Epithelial cell of esophagus (primary cell): ENCODE results near the gene CFAP54.
"Not testable (repeated sequence)": the region's sequence is repeated elsewhere in the genome, so short reads cannot be mapped to it uniquely, and the experiment has no call there.

ENCODE experiments used
- DNase-seq: peaks from one replicate; pipeline ENCODE4 v3.0.0; 2010; ENCODE audit warnings: low read depth
- H3K4me3 ChIP-seq: 2 replicates; pipeline ENCODE4 v1.5.1; 2011; ENCODE audit warnings: mild to moderate bottlenecking, low read length, control low read depth
- TF ChIP-seq, protein P1 (sequence below): IDR thresholded peaks from 2 replicates; pipeline ENCODE4 v1.5.1; 2011; ENCODE audit warnings: low read depth, mild to moderate bottlenecking, low read length, control low read depth, inconsistent platforms; ENCODE audit not compliant: insufficient read depth; ENCODE audit errors: missing control alignments

Gene CFAP54

GRCh38 chr12:96585977-96586376 lies 96.6 kb downstream of the CFAP54 start:
- peak; percentile 20 for DNase-seq
- TF ChIP-seq, protein P1, sequence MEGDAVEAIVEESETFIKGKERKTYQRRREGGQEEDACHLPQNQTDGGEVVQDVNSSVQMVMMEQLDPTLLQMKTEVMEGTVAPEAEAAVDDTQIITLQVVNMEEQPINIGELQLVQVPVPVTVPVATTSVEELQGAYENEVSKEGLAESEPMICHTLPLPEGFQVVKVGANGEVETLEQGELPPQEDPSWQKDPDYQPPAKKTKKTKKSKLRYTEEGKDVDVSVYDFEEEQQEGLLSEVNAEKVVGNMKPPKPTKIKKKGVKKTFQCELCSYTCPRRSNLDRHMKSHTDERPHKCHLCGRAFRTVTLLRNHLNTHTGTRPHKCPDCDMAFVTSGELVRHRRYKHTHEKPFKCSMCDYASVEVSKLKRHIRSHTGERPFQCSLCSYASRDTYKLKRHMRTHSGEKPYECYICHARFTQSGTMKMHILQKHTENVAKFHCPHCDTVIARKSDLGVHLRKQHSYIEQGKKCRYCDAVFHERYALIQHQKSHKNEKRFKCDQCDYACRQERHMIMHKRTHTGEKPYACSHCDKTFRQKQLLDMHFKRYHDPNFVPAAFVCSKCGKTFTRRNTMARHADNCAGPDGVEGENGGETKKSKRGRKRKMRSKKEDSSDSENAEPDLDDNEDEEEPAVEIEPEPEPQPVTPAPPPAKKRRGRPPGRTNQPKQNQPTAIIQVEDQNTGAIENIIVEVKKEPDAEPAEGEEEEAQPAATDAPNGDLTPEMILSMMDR, result no peak
- no peak overlapping the region for H3K4me3 ChIP-seq

GRCh38 chr12:96587691-96588090 lies 98.3 kb downstream of the CFAP54 start:
- no peak for DNase-seq
- no peak overlapping the region for H3K4me3 ChIP-seq

GRCh38 chr12:96590970-96591369 lies 101.6 kb downstream of the CFAP54 start:
- DNase-seq, result no peak
- TF ChIP-seq, protein P1, result no peak
- no peak overlapping the region for H3K4me3 ChIP-seq

More at GRCh38 chr12:96587691-96588090, 98.3 kb downstream of the CFAP54 start:
- TF ChIP-seq, protein P1, result no peak

GRCh38 chr12:96604374-96604773 lies 115.0 kb downstream of the CFAP54 start:
- not testable (repeated sequence) for DNase-seq, H3K4me3 ChIP-seq

DNA sequence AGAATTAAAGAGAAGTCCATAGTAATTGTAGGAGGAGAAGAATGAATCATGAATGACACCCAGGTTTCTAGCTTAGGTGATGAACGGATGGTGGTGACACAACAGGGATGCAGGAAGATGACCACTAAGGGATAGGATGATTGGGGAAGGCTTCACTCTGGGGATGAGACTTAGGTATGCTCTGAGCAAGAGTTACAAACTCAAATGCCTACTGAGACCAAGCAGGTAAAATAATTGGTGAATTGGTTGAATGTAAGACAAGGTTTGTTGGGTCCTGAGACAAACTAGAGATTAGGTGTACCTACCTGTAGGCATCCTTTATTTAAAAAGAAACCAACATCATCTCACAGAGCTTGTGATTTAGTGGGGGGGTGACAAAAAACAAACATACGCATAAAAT lies 116.3 kb downstream of the CFAP54 start:
- H3K4me3 ChIP-seq, result no peak overlapping the region
- TF ChIP-seq, protein P1, result no peak
- no peak for DNase-seq

GRCh38 chr12:96606134-96606533 lies 116.8 kb downstream of the CFAP54 start:
- no peak overlapping the region for H3K4me3 ChIP-seq
- no peak for DNase-seq
- TF ChIP-seq, protein P1, result no peak

GRCh38 chr12:96606644-96607043 lies 117.3 kb downstream of the CFAP54 start:
- H3K4me3 ChIP-seq, result no peak overlapping the region
- TF ChIP-seq, protein P1, result no peak
- DNase-seq, result no peak

DNA sequence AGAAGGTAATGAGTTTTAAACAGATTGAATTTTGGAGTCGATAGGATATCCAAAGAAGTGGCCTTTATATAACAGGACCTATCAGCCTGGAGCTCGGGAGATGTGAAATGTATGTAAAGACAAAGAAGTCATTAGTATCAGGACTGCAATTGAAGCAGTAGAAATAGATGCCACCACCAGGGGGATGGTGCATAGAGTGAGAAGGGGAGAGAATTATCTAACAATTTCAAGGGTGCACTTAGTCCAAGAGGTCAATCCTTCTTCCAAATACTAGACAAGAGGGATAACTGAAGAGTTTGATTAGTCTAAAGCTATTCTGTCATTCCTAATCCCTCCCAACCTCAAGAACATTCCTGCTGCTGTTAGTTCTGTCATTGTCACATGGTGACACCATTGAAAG lies 127.8 kb downstream of the CFAP54 start:
- TF ChIP-seq, protein P1, result no peak
- no peak overlapping the region for H3K4me3 ChIP-seq
- DNase-seq, result no peak
